Epidermal melanocyte (primary cell): Measurements from ENCODE around the gene SNX1.

Source experiments
- DNase-seq: peaks from one replicate; pipeline ENCODE4 v3.0.0; 2011; ENCODE audit warnings: low spot score; ENCODE audit not compliant: insufficient read length

The SNX1 gene

DNA sequence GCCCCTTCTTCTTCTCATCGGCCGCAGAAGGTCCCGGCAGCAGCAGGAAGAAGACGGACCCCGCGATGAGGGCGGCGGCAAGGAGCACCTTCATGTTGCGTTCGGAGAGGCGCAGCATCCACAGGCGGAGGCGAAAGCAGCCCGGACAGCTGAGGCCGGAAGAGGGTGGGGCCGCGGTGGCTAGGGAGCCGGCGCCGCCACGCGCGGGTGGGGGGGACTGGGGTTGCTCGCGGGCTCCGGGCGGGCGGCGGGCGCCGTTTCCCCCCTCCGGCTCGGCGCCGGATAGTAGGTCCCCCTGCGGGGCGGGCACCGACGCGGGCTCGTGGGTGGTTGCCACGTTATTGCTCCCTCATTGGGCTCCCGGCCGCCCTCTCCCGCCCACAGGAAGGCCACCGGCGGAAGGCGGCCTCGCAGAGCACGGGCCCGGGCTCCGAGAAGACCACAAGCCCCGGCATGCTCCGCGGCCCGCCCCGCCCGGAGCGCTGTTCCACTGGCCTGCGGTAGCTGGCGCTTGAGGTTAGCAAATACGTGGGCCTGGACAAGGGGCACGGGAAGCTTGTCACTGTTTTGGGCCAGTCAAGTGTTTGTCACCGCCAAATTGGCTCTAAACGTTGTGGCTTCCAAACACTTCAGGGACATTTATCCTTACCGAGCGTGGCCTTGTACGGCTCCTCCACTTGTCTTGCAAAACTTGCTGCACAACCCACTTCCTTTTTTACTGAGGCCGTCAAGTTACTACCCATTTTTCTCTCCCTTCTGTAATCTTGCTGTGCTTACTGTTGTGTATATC is 67.3 kb downstream of the SNX1 start, which contains the start of gene PPIB:
TSS of gene PPIB (minus strand) at position 154 of the 790 bp plus-strand sequence. CDS start at position 118, 36 bp downstream.
- DNase-seq = peak; percentile 94

GRCh38 chr15:64163659-64164362 is 68.0 kb downstream of the SNX1 start:
- DNase-seq = no peak

DNA sequence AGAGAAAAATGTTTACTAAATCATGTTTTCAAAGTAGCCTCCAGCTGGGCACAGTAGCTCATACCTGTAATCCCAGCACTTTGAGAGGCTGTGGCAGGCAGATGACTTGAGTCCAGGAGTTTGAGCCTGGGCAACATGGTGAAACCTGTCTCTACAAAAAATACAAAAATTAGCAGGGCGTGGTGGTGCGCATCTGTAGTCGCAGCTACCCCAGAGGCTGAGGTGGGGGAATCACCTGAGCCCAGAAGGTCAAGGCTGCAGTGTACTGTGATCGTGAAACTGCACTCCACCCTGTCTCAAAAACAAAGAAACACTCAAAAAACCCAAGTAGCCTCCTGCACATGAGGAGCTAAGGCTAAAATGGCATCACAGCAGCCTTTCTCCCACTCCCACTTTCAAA is 68.7 kb downstream of the SNX1 start:
- DNase-seq = no peak

- no peak for DNase-seq
Measured at GRCh38 chr15:64166102-64166890, 70.5 kb downstream of the SNX1 start.

DNA sequence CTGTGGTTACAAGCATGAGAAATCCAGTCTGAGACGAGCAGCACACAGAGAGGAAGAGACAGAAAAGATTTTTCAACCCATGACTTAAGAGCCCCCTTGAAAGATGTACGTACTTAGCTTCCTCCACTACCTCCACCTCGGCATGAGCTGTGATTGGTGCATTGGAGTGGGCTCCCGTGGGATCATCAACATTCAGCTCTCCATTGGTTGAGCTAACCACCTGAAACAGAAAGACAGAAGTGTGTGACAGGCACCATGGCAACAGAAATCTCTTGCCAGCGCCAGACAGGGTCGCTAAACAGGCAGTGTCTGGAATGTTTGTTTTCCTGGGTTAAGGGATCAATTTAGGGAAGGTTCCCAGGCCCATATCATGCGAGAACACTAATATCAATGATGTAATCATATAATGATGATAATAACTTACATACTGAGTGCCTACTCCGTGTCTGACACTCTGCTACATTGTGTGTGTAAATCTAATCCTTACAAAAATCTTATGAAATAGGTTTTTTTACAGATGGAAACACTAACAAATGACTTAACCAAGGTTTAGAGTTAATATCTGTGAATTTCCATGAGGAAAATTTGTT is 84.5 kb downstream of the SNX1 start:
- DNase-seq = no peak

GRCh38 chr15:64182859-64183370 is 87.1 kb downstream of the SNX1 start:
- DNase-seq = no peak

- DNase-seq = no peak
Measured at GRCh38 chr15:64185146-64185911, 89.5 kb downstream of the SNX1 start.

DNA sequence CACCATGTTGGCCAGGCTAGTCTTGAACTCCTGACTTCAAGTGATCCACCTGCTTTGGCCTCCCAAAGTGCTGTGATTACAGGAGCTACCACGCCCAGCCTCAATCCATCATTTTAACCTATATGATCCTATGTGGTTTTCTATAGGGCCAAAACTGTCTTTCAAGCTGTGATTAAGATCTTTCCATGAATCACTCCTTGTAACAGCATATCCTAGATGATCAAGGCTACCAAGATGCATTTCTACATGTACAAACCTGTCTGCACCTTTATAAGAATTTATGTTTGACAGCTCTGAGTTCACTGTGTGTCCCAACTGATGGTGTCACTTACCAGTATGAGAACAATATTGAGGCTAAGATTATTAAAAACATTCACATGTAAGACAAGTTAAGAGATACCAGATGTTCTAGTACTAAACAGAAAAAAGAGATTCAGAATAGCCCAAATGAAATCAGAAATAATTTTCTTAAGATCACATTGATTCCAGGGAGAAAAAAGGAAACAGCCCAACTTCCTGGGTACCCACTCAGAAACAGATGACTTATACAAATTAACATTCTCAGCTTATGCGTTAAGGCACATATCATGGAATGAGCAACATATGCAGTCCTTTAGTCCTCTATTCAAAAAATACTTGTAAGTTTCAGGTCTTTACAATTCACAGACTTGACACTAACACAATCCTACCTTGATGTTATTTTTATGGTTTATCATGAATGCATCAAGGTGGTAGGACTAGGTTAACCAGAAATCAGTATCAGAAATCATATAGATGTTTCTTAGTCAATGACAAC is 91.8 kb downstream of the SNX1 start:
- DNase-seq = no peak
